Lung (tissue), 12 donors: ENCODE data around the gene METTL17. TPM values are rescaled to one million over a fixed set of nuclear protein-coding genes. Genes with fewer than 3 reads are reported as not detected.
"Not testable (repeated sequence)": the region's sequence is repeated elsewhere in the genome, so short reads cannot be mapped to it uniquely, and the experiment has no call there.

Source experiments
- ATAC-seq: fragments of 200-7000 bp; cut with Tn5 transposase; one replicate; pipeline ENCODE4 v1.9.1; 2020; ENCODE audit warnings: moderate number of reproducible peaks; ENCODE audit not compliant: insufficient read depth, low FRiP score
- DNase-seq, 3 donors: peaks; one replicate each; pipeline ENCODE4 v3.0.0-alpha.2; 2013 to 2017
- H3K27ac ChIP-seq, 2 donors: one replicate each; pipeline ENCODE4 v1.5.1; 2013; ENCODE audit warnings: mild to moderate bottlenecking in 2 of 2, moderate library complexity in 2 of 2, control low read depth in 1 of 2, inconsistent platforms in 1 of 2, low read depth in 1 of 2, low read length in 1 of 2
- H3K27me3 ChIP-seq, 3 donors: one replicate each; pipeline ENCODE4 v1.5.1; 2013; ENCODE audit warnings: low read length in 2 of 3; ENCODE audit not compliant: control insufficient read depth in 3 of 3, insufficient read depth in 3 of 3
- H3K36me3 ChIP-seq, 4 donors: one replicate each; pipeline ENCODE4 v1.5.1; 2013; ENCODE audit warnings: low read length in 4 of 4, mild to moderate bottlenecking in 1 of 4, moderate library complexity in 1 of 4; ENCODE audit not compliant: control insufficient read depth in 4 of 4, insufficient read depth in 4 of 4
- H3K4me1 ChIP-seq, 5 donors: one replicate each; pipeline ENCODE4 v1.5.1; 2013; ENCODE audit warnings: low read length in 5 of 5, mild to moderate bottlenecking in 2 of 5, moderate library complexity in 1 of 5; ENCODE audit not compliant: control insufficient read depth in 5 of 5, insufficient read depth in 5 of 5
- H3K4me3 ChIP-seq: one replicate; pipeline ENCODE4 v1.5.1; 2013; ENCODE audit warnings: mild to moderate bottlenecking, control low read depth, moderate library complexity
- H3K9ac ChIP-seq, 2 donors: one replicate each; pipeline ENCODE4 v1.5.1; 2013; ENCODE audit warnings: low read length in 2 of 2, control low read depth in 1 of 2; ENCODE audit not compliant: insufficient read depth in 1 of 2
- H3K9me3 ChIP-seq, 4 donors: one replicate each; pipeline ENCODE4 v1.5.1; 2013; ENCODE audit warnings: low read length in 3 of 4, mild to moderate bottlenecking in 1 of 4, moderate library complexity in 1 of 4; ENCODE audit not compliant: control insufficient read depth in 4 of 4, insufficient read depth in 3 of 4
- CTCF ChIP-seq: IDR thresholded peaks from 2 replicates; pipeline ENCODE4 v1.5.1; 2012; ENCODE audit warnings: mild to moderate bottlenecking; ENCODE audit errors: control extremely low read depth, extremely low read depth
- WGBS, 2 donors: extraction: QIAGEN DNeasy Blood & Tissue Kit; methylation state at CpG; one replicate each; pipeline ENCODE4 v1.1.7; 2013; 5-methylcytosine and 5-hydroxymethylcytosine counted together
- polyA plus RNA-seq, 2 donors: library from polyadenylated mRNA; stranded (reverse); fragments of 200-250 nt; gene quantifications; one replicate each; pipeline ENCODE4 v1.2.1, GENCODE V29; 2013
- total RNA-seq, 2 donors: library from RNA; depleted of rRNA in 1 of 2; stranded (reverse); fragments of >200 nt in 1 of 2; gene quantifications; one replicate each; pipeline ENCODE4 v1.2.1, GENCODE V29; 2014 to 2021
- donor health status: control.
- donor health status: control.
- donor health status: Bipolar disorder and iron deficiency.
- donor health status: healthy.
- donor health status: DM: yes; HTN: yes; CAD: no.

METTL17 gene
- total and polyA plus RNA-seq, 4 donors = 51.2 to 67.1 (median 56.7) TPM

GRCh38 chr14:20956376-20956976, 33.3 kb upstream of the METTL17 start:
- Histone ChIP-seq H3K9me3 (peaks cover 0 to 2% (median 0%) of the 10 kb centered on the region in 4 donors), H3K4me3 (no peak overlapping the region), H3K27ac (no peak overlapping the region), H3K9ac (no peak overlapping the region), H3K4me1 (no peaks in the 10 kb centered on the region), H3K27me3 (no peaks in the 10 kb centered on the region), H3K36me3 (no peaks in the 10 kb centered on the region)
- TF ChIP-seq CTCF = no peak
- 79 to 80% methylated on average over 11 of the region's 11 CpGs for WGBS, 2 donors
- no peak for ATAC-seq
- DNase-seq = no peak

DNA sequence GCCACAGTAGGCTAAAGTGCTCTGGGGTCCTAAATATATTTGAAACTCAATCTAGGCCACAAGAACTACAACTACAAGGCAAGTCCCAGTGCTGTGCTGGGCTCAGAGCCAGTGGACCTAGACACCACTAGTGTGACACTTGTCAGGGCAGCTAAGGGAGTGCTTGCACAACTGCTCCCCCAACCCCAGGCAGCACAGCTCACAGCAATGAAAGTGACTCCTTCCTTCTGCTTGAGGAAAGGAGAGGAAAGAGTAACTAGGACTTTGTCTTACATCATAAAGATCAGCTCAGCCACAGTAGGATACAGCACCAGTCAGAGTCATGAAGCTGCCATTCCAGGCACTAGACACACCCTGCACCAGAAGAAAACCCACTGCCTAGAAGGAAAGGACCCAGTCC, 30.8 kb upstream of the METTL17 start:
- not testable (repeated sequence) for H3K27me3 ChIP-seq, DNase-seq, H3K4me1 ChIP-seq, H3K9ac ChIP-seq, ATAC-seq, H3K36me3 ChIP-seq, H3K4me3 ChIP-seq, H3K27ac ChIP-seq, H3K9me3 ChIP-seq

GRCh38 chr14:20969336-20969735, 20.4 kb upstream of the METTL17 start:
- H3K4me3 ChIP-seq = no peak overlapping the region
- H3K9me3 ChIP-seq = no peaks in the 10 kb centered on the region
- no peak for ATAC-seq
- peaks cover 0 to 11% (median 0%) of the 10 kb centered on the region in 5 donors for H3K4me1 ChIP-seq
- H3K27me3 ChIP-seq = peaks cover 0 to 6% (median 0%) of the 10 kb centered on the region in 3 donors
- no peaks in the 10 kb centered on the region for H3K36me3 ChIP-seq
- 87 to 93% methylated on average over 3 of the region's 3 CpGs for WGBS, 2 donors
- H3K9ac ChIP-seq = no peak overlapping the region
- DNase-seq = no peak
- TF ChIP-seq CTCF = no peak
- no peak overlapping the region for H3K27ac ChIP-seq

DNA sequence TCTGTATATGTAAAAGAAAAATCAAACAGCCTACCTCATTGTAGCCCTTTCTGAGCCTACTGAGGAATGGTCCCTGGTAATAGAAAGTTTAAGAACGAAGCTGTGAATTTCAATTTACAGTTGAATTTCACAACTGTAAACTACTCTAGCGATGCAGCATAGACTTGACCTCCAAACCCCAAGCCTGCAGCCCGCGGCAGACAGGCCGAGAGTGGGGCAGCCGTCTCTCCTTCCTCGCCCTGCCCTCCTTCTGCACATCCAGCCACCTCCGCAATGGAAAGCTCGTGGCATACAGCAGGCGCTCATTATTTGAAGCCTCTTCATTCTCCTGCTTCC, 19.2 kb upstream of the METTL17 start:
- ATAC-seq = no peak
- peak overlapping the region in 1 of 2 donors; percentile 71 for H3K27ac ChIP-seq
- no peak for DNase-seq
- no peaks in the 10 kb centered on the region for H3K36me3 ChIP-seq
- H3K27me3 ChIP-seq = peaks cover 0 to 6% (median 0%) of the 10 kb centered on the region in 3 donors
- WGBS, 2 donors = 10 to 14% methylated on average over 10 of the region's 10 CpGs
- H3K9ac ChIP-seq = no peak overlapping the region
- TF ChIP-seq CTCF = no peak
- H3K4me3 ChIP-seq = peak overlapping the region; percentile 39
- no peaks in the 10 kb centered on the region for H3K9me3 ChIP-seq
- H3K4me1 ChIP-seq = peaks cover 0 to 11% (median 0%) of the 10 kb centered on the region in 5 donors
